SK-N-SH treated with all-trans-retinoic acid at 6 μM for 48 hours (cell line): ENCODE data around the gene MYO3B.

Experiments used
- ATAC-seq: fragments of 200-7000 bp; cut with Tn5 transposase; 3 replicates; pipeline ENCODE4 v1.9.1; 2020; ENCODE audit warnings: mild to moderate bottlenecking, moderate library complexity
- ARNTL ChIP-seq: fragments of 450-650 bp; formaldehyde crosslinking; IDR thresholded peaks from 2 replicates; pipeline ENCODE4 v1.5.0; 2020; ENCODE audit warnings: low read depth, mild to moderate bottlenecking, moderate library complexity, borderline replicate concordance
- CSDC2 ChIP-seq: fragments of 250-450 bp; sonication (Bioruptor Pico); IDR thresholded peaks from 2 replicates; pipeline ENCODE4 v1.5.0; 2020; ENCODE audit warnings: mild to moderate bottlenecking, moderate library complexity
- CSRNP3 ChIP-seq: fragments of 250-450 bp; sonication (Bioruptor Pico); IDR thresholded peaks from 2 replicates; pipeline ENCODE4 v1.5.1; 2021; ENCODE audit warnings: mild to moderate bottlenecking, moderate library complexity
- ESRRG ChIP-seq: fragments of 250-450 bp; sonication (Bioruptor Pico); IDR thresholded peaks from 2 replicates; pipeline ENCODE4 v1.6.1; 2021; ENCODE audit warnings: mild to moderate bottlenecking
- GLIS3 ChIP-seq: fragments of 250-450 bp; sonication (Bioruptor Pico); IDR thresholded peaks from 2 replicates; pipeline ENCODE4 v1.5.0; 2020; ENCODE audit warnings: mild to moderate bottlenecking, moderate library complexity
- ISL1 ChIP-seq: fragments of 250-450 bp; sonication (Bioruptor Pico); IDR thresholded peaks from 2 replicates; pipeline ENCODE4 v2.1.2; 2022; ENCODE audit warnings: mild to moderate bottlenecking, moderate library complexity
- OSR1 ChIP-seq: fragments of 250-450 bp; sonication (Bioruptor Pico); IDR thresholded peaks from 2 replicates; pipeline ENCODE4 v1.8.0; 2022; ENCODE audit warnings: moderate library complexity, mild to moderate bottlenecking, inconsistent platforms
- PATZ1 ChIP-seq: fragments of 250-450 bp; sonication (Bioruptor Pico); IDR thresholded peaks from 2 replicates; pipeline ENCODE4 v1.8.0; 2020; ENCODE audit warnings: mild to moderate bottlenecking, moderate library complexity, borderline replicate concordance
- PPARA ChIP-seq: fragments of 250-450 bp; sonication (Bioruptor Pico); IDR thresholded peaks from 2 replicates; pipeline ENCODE4 v1.5.0; 2020; ENCODE audit warnings: mild to moderate bottlenecking, borderline replicate concordance
- RARB ChIP-seq: fragments of 250-450 bp; sonication (Bioruptor Pico); IDR thresholded peaks from 2 replicates; pipeline ENCODE4 v1.8.0; 2021; ENCODE audit warnings: mild to moderate bottlenecking, moderate library complexity
- SNAI2 ChIP-seq: fragments of 250-450 bp; sonication (Bioruptor Pico); IDR thresholded peaks from 2 replicates; pipeline ENCODE4 v1.5.0; 2020; ENCODE audit warnings: mild to moderate bottlenecking, moderate library complexity
- TCF4 ChIP-seq: fragments of 250-450 bp; sonication (Bioruptor Pico); IDR thresholded peaks from 2 replicates; pipeline ENCODE4 v1.8.0; 2021; ENCODE audit warnings: mild to moderate bottlenecking, moderate library complexity, borderline replicate concordance
- TOX ChIP-seq: fragments of 250-450 bp; sonication (Bioruptor Pico); IDR thresholded peaks from 2 replicates; pipeline ENCODE4 v1.8.0; 2021; ENCODE audit warnings: mild to moderate bottlenecking, moderate library complexity, borderline replicate concordance
- ZC3H10 ChIP-seq: fragments of 250-450 bp; sonication (Bioruptor Pico); IDR thresholded peaks from 2 replicates; pipeline ENCODE4 v1.5.1; 2021; ENCODE audit warnings: mild to moderate bottlenecking, moderate library complexity
- ZFP3 ChIP-seq: fragments of 250-450 bp; sonication (Bioruptor Pico); IDR thresholded peaks from 2 replicates; pipeline ENCODE4 v1.5.0; 2020; ENCODE audit warnings: mild to moderate bottlenecking, moderate library complexity
- ZFP30 ChIP-seq: fragments of 450-650 bp; formaldehyde crosslinking; IDR thresholded peaks from 2 replicates; pipeline ENCODE4 v1.5.0; 2022; ENCODE audit warnings: mild to moderate bottlenecking, moderate library complexity
- ZNF565 ChIP-seq: fragments of 450-650 bp; formaldehyde crosslinking; conservative IDR thresholded peaks from 2 replicates; pipeline ENCODE4 v1.5.0; 2020; ENCODE audit warnings: low read depth, mild to moderate bottlenecking, moderate library complexity
- TF ChIP-seq, protein P1 (sequence below): fragments of 250-450 bp; sonication (Bioruptor Pico); IDR thresholded peaks from 2 replicates; pipeline ENCODE4 v1.5.1; 2020; ENCODE audit warnings: low read depth, mild to moderate bottlenecking, moderate library complexity
- TF ChIP-seq, protein P2 (sequence below): fragments of 250-450 bp; sonication (Bioruptor Pico); IDR thresholded peaks from 2 replicates; pipeline ENCODE4 v1.5.0; 2020; ENCODE audit warnings: mild to moderate bottlenecking, moderate library complexity
- TF ChIP-seq, protein P3 (sequence below): fragments of 250-450 bp; sonication (Bioruptor Pico); IDR thresholded peaks from 2 replicates; pipeline ENCODE4 v1.8.0; 2021; ENCODE audit warnings: low read depth, mild to moderate bottlenecking, moderate library complexity, borderline replicate concordance

The MYO3B gene

DNA sequence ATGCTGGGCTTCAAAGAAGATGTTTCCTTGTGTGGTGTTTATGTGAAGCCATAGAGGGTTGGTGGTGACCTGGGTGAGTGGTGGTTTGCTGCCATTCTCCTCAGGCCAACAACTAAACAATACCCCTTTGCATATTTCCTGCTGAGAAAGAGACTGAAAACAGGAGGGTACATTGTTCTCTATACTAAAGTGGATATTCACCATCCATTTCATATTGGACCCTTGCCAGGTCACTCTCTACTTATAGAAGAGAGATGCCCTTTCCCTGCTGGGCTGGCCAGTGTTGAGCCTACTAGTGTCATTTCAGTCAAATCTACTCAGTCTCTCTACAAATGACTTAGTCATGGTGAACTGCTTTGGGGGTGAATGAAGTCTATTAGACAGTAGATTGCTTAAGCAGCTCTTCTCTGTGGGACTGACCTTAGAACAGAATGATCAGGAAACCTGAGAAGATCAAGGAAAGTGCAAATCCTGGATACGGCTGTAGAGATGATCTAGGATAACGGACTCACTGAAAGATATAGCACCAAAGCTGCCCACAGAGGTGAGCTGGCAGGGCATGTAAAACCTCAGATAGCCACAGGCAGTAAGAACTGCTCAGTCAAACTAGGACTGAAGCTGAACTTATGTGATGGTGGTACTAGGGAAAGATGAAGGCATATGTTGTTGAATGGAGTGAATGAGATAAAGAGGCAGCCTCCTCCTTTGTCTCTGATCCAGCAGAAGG lies 154.9 kb downstream of the MYO3B start:
- ATAC-seq, result no peak

DNA sequence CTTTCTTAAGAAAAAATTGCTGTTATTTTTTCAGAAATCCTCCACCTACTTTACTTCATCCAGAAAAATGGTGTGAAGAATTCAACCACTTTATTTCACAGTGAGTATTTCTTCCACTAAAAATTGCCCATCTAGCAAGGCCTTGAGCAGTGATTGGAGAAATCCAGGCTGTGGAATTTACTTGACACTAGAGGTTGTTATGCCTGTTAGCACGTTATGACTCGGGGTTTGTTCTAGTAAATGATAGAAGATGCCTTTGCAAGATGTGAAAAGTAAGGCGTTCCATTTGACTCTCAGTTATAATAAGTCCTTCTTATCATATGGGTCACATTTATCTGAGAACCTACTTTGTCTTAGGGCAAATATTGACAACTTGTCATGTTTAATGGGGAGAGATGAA lies 157.4 kb downstream of the MYO3B start:
- TF ChIP-seq CSDC2 (CRISPR knock-in tag) (no peak), CSRNP3 (CRISPR knock-in tag) (no peak), GLIS3 (no peak), RARB (CRISPR knock-in tag) (no peak), ZFP3 (CRISPR knock-in tag) (no peak), ZC3H10 (CRISPR knock-in tag) (no peak), SNAI2 (no peak), OSR1 (no peak), ARNTL (CRISPR knock-in tag) (no peak), ZNF565 (CRISPR knock-in tag) (no peak), ESRRG (CRISPR knock-in tag) (no peak), TCF4 (CRISPR knock-in tag) (no peak), ISL1 (CRISPR knock-in tag) (no peak)
- TF ChIP-seq, protein P1, sequence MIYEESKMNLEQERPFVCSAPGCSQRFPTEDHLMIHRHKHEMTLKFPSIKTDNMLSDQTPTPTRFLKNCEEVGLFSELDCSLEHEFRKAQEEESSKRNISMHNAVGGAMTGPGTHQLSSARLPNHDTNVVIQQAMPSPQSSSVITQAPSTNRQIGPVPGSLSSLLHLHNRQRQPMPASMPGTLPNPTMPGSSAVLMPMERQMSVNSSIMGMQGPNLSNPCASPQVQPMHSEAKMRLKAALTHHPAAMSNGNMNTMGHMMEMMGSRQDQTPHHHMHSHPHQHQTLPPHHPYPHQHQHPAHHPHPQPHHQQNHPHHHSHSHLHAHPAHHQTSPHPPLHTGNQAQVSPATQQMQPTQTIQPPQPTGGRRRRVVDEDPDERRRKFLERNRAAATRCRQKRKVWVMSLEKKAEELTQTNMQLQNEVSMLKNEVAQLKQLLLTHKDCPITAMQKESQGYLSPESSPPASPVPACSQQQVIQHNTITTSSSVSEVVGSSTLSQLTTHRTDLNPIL (CRISPR knock-in tag), result no peak
- ATAC-seq, result no peak

More for the DNA sequence above, 154.9 kb downstream of the MYO3B start:
- TF ChIP-seq ZFP30 (no peak), ZFP3 (CRISPR knock-in tag) (no peak), TCF4 (CRISPR knock-in tag) (no peak), CSRNP3 (CRISPR knock-in tag) (no peak), ISL1 (CRISPR knock-in tag) (no peak), PATZ1 (CRISPR knock-in tag) (no peak), TOX (CRISPR knock-in tag) (no peak), OSR1 (no peak), PPARA (CRISPR knock-in tag) (no peak), ARNTL (CRISPR knock-in tag) (no peak), ESRRG (CRISPR knock-in tag) (no peak)
- TF ChIP-seq, protein P2, sequence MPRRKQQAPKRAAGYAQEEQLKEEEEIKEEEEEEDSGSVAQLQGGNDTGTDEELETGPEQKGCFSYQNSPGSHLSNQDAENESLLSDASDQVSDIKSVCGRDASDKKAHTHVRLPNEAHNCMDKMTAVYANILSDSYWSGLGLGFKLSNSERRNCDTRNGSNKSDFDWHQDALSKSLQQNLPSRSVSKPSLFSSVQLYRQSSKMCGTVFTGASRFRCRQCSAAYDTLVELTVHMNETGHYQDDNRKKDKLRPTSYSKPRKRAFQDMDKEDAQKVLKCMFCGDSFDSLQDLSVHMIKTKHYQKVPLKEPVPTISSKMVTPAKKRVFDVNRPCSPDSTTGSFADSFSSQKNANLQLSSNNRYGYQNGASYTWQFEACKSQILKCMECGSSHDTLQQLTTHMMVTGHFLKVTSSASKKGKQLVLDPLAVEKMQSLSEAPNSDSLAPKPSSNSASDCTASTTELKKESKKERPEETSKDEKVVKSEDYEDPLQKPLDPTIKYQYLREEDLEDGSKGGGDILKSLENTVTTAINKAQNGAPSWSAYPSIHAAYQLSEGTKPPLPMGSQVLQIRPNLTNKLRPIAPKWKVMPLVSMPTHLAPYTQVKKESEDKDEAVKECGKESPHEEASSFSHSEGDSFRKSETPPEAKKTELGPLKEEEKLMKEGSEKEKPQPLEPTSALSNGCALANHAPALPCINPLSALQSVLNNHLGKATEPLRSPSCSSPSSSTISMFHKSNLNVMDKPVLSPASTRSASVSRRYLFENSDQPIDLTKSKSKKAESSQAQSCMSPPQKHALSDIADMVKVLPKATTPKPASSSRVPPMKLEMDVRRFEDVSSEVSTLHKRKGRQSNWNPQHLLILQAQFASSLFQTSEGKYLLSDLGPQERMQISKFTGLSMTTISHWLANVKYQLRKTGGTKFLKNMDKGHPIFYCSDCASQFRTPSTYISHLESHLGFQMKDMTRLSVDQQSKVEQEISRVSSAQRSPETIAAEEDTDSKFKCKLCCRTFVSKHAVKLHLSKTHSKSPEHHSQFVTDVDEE (CRISPR knock-in tag), result no peak
- TF ChIP-seq, protein P3, sequence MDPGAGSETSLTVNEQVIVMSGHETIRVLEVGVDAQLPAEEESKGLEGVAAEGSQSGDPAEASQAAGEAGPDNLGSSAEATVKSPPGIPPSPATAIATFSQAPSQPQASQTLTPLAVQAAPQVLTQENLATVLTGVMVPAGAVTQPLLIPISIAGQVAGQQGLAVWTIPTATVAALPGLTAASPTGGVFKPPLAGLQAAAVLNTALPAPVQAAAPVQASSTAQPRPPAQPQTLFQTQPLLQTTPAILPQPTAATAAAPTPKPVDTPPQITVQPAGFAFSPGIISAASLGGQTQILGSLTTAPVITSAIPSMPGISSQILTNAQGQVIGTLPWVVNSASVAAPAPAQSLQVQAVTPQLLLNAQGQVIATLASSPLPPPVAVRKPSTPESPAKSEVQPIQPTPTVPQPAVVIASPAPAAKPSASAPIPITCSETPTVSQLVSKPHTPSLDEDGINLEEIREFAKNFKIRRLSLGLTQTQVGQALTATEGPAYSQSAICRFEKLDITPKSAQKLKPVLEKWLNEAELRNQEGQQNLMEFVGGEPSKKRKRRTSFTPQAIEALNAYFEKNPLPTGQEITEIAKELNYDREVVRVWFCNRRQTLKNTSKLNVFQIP (CRISPR knock-in tag), result no peak
